A172 (cell line): Measurements from ENCODE around the gene UBE2F. TPM values are rescaled to one million over a fixed set of nuclear protein-coding genes. Genes with fewer than 3 reads are reported as not detected.

Experiments used
- DNase-seq: peaks from one replicate; pipeline ENCODE4 v3.0.0-alpha.2; 2015; ENCODE audit warnings: low spot score
- total RNA-seq: library from RNA; depleted of rRNA; stranded (reverse); fragments of >200 nt; shearing (Covaris generic); gene quantifications from 2 replicates; pipeline ENCODE4 v1.2.3, GENCODE V29; 2014; rRNA removed

The UBE2F gene
- total RNA-seq, 1 experiment from 2014 or later: 116 TPM

- DNase-seq: no peak
Measured at GRCh38 chr2:238080518-238080917, 113.7 kb downstream of the UBE2F start.

- DNase-seq: no peak
Measured at GRCh38 chr2:238081150-238081549, 114.3 kb downstream of the UBE2F start.

- no peak for DNase-seq
Measured at GRCh38 chr2:238081561-238081960, 114.7 kb downstream of the UBE2F start.

- DNase-seq: no peak
Measured at GRCh38 chr2:238082151-238082550, 115.3 kb downstream of the UBE2F start.

- DNase-seq: no peak
Measured at GRCh38 chr2:238082827-238083226, 116.0 kb downstream of the UBE2F start.

- DNase-seq: no peak
Measured at GRCh38 chr2:238083919-238084318, 117.1 kb downstream of the UBE2F start.

- no peak for DNase-seq
Measured at GRCh38 chr2:238084761-238085160, 117.9 kb downstream of the UBE2F start.

- no peak for DNase-seq
Measured at GRCh38 chr2:238085899-238086298, 119.1 kb downstream of the UBE2F start.

- no peak for DNase-seq
Measured at GRCh38 chr2:238087211-238087610, 120.4 kb downstream of the UBE2F start.

- no peak for DNase-seq
Measured at GRCh38 chr2:238090887-238091286, 124.1 kb downstream of the UBE2F start.

- DNase-seq: no peak
Measured at GRCh38 chr2:238091436-238092060, 124.7 kb downstream of the UBE2F start.

Other genes with a start within 250 kb of the UBE2F start
- gene RBM44, start 168.2 kb upstream of the UBE2F start, total RNA-seq: 0.45 TPM in 1 of 2 replicates, not detected in the other
- 32.4 and 35.2 TPM in 2 replicates for gene RAMP1, start 107.4 kb upstream of the UBE2F start, total RNA-seq
- gene SCLY, start 94.0 kb downstream of the UBE2F start, total RNA-seq: 40.8 and 79.9 TPM in 2 replicates
- 0.29 TPM in 1 of 2 replicates, not detected in the other for gene ESPNL, start 133.3 kb downstream of the UBE2F start, total RNA-seq
- gene KLHL30, start 171.7 kb downstream of the UBE2F start, total RNA-seq: 6.3 and 7.4 TPM in 2 replicates
- 25.3 and 31.3 TPM in 2 replicates for gene ERFE, start 192.0 kb downstream of the UBE2F start, total RNA-seq
- gene ILKAP, start 236.7 kb downstream of the UBE2F start, total RNA-seq: 21.2 and 22.2 TPM in 2 replicates